Right ventricle myocardium superior (tissue), 1 donor: ENCODE measurements around the gene CCDC159. TPM values are rescaled to one million over a fixed set of nuclear protein-coding genes. Genes with fewer than 3 reads are reported as not detected.
A peak's percentile ranks its signal among the peaks of the same experiment; 100 is the strongest.
"Not testable (repeated sequence)": the region's sequence is repeated elsewhere in the genome, so short reads cannot be mapped to it uniquely, and the experiment has no call there.

Source experiments
- ATAC-seq: fragments of 200-7000 bp; cut with Tn5 transposase; one replicate; pipeline ENCODE4 v1.9.1; 2020; ENCODE audit warnings: mild to moderate bottlenecking; ENCODE audit not compliant: poor library complexity
- DNase-seq: peaks from one replicate; pipeline ENCODE4 v3.0.0-alpha.2; 2020
- intact Hi-C: fragments of 100-400 bp; cut with DNase I; formaldehyde crosslinking; loops from one replicate; pipeline ENCODE4 v1.11.2; 2022
- total RNA-seq: library from RNA; stranded (reverse); fragmentation: NEBNext Ultra II Directional; extraction: Animal tissue kit (Norgen Biotek cat#: 25700); gene quantifications from one replicate; pipeline ENCODE4 v1.2.1, GENCODE V29; 2021
- donor health status: DM: no; HTN: yes; CAD: no; lungs with severe emphysema.

CCDC159 gene
- total RNA-seq, 1 donor from 2014 or later = 18.8 TPM

GRCh38 chr19:11361771-11362731 is 15.7 kb downstream of the CCDC159 start:
- ATAC-seq (no peak), DNase-seq (no peak)
- intact Hi-C loops = no loop called here

DNA sequence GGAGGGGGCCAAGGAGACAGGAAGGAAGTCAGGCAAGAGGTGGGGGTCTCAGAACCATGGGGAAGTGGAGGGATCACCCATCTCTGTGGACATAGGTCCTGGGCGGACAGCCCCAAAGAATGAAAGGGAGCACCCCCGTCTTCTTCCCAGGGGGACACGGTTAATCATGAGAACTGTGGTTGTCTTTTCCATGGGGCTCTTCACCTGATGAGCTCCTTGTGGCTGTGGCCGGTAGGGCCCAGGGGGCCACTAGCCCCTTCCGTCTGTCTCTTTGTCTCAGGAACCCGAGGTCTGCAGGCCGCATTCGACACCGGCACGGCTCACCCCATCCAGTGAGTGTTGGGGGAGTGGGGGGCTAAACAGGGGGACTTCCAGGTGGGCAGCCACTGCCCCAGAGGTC is 17.6 kb downstream of the CCDC159 start:
- ATAC-seq (no peak), DNase-seq (no peak)
- intact Hi-C loops = no loop called here

DNA sequence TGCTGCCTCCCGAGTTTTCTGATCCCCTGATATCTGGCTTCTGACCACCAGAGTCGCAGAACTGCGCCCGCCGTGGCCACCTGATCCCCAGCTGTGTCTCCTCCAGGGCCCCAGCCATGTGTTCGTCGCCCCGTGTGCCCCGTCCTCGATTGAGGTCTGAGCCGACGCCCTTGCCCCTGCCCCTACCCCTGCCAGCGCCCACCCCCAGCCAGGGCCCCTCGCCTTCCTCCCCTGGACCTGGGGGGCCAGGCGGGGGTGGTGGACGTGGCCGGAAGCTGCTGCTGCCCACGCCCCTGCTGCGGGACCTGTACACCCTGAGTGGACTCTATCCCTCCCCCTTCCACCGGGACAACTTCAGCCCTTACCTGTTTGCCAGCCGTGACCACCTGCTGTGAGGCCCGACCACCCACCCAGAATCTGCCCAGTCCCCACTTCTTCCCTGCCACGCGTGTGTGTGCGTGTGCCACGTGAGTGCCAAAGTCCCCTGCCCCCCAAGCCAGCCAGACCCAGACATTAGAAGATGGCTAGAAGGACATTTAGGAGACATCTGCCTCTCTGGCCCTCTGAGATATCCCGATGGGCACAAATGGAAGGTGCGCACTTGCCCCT is 18.1 kb downstream of the CCDC159 start:
- intact Hi-C loops = no loop called here
- ATAC-seq = no peak
- no peak for DNase-seq

- DNase-seq (no peak), ATAC-seq (no peak)
- intact Hi-C loops = no loop called here
Observed at GRCh38 chr19:11364935-11365334, 18.6 kb downstream of the CCDC159 start.

- intact Hi-C loops = no loop called here
- ATAC-seq (no peak), DNase-seq (no peak)
Observed at GRCh38 chr19:11365557-11366117, 19.3 kb downstream of the CCDC159 start.

DNA sequence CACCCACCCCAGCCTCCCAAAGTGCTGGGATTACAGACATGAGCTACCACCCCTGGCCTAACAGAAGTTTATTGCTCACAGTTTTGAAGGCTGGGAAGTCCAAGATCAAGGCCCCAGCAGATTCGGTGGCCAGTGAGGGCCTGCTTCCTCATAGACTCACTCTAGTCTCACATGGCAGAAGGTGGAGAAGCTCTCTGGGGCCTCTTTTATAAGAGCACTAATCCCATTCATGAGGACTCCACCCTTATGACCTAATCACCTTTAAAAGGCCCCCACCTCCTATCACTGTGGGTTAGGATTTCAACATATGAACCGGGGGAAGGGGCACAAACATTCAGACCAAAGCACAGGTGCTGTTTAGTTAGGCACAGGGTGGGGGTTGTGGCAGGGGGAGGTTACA is 21.2 kb downstream of the CCDC159 start:
- ATAC-seq (no peak), DNase-seq (no peak)
- intact Hi-C loops = no loop called here

GRCh38 chr19:11370744-11371143 is 24.4 kb downstream of the CCDC159 start:
- DNase-seq (no peak), ATAC-seq (no peak)
- intact Hi-C loops = no loop called here

DNA sequence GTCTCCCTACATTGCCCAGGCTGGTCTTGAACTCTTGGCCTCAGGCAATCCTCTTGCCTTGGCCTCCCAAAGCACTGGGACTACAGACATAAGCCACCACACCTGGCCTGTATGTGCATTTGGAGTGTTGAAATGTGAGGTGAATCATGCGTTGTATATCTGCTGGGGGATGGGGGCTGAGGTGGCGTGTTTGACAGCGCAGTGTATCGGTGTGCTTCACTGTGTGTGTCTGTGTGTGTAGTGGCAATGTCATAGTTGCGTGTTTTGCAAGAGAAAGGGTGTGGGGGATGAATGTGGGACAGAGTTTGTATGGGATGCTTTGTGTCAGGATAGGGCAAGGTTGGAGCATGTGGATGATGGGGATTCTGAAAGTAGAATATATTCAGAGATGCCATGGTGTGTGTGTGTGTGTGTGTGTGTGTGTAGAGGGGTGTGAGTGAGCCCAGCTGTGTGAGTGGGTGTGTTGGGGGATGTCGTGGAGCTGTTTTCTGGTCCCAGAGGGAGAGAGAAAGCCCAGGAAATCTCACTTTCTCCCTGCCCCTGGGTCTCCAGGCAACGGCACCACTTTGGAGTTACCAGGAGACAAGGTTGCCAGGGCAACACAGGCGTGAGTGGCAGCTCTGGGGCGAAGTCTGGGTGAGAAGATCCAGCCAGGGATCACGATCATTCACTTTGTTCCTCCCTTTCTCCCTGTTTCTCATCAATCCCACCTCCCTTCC is 27.0 kb downstream of the CCDC159 start:
- DNase-seq (no peak), ATAC-seq (no peak)
- intact Hi-C loops = no loop called here

GRCh38 chr19:11373885-11374432 is 27.6 kb downstream of the CCDC159 start:
- intact Hi-C loops = no loop called here
- no peak for ATAC-seq
- DNase-seq = no peak

DNA sequence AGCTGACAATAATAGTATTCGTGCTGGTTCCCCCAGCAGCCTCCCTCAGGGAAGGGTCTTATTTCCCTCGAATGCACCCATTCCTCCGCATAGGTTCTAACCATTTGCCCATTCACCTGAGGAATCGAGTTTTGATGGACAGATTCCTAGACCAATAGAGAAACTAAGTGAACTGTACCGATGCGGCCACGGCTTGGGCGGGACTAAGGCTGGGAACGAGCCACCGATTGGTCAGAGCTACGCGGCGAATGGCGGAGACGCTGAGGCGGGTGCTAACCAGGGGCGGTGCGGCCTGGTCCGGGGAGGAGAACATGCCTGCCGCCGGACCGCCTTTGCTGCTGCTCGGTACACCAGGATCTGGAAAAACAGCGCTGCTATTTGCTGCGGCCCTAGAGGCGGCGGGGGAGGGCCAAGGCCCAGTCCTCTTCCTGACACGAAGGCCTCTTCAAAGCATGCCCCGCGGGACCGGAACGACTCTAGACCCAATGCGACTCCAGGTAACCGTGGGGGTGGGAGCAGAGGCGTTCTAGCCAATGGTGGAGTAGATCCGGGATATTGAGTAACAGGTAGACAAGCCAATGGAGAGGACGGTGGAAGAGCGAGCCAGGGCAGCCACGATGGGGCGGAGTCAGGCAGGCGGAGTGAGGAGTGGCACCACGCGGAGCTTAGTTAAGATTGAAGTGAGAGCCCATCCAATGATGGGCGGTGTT is 28.3 kb downstream of the CCDC159 start, which contains the start of gene SWSAP1:
SWSAP1 (plus strand) TSS at position 234 of the 710 bp plus-strand sequence; CDS start at position 249, 15 bp downstream.
- DNase-seq = peak; percentile 99
- ATAC-seq = peak; percentile 95
- intact Hi-C loops = no loop called here

GRCh38 chr19:11375143-11375948 is 29.0 kb downstream of the CCDC159 start:
- ATAC-seq = peak; percentile 7
- intact Hi-C loops = no loop called here

DNA sequence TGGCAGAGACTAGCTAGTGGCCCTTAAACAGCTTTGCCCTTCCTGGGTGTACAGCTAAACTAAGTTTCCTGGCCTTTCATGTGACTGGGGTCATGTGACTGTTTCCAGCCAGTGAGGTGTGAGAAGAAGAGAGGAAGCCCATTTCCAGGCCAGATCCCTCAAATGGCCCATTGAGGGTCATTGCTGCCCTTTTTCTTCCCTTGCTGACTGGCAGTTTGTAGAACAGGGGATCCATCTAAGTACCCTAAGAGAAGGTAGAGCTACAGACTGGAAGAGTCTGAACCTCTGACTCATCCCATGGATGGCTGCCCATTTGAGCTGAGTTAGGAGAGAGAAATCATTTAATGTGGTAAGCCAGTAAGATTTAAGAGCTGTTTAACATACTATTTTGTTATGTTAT is 30.9 kb downstream of the CCDC159 start:
- ATAC-seq (no peak), DNase-seq (no peak)
- intact Hi-C loops = no loop called here

More at GRCh38 chr19:11375143-11375948, 29.0 kb downstream of the CCDC159 start:
- DNase-seq = peak; percentile 76

- intact Hi-C loops = no loop called here
- DNase-seq (no peak), ATAC-seq (no peak)
Observed at GRCh38 chr19:11377756-11378155, 31.4 kb downstream of the CCDC159 start.

GRCh38 chr19:11378319-11379189 is 32.2 kb downstream of the CCDC159 start:
- intact Hi-C loops = no loop called here
- DNase-seq (peak; percentile 71), ATAC-seq (no peak)

GRCh38 chr19:11379269-11379845 is 33.0 kb downstream of the CCDC159 start:
- intact Hi-C loops, ATAC-seq, DNase-seq: not testable (repeated sequence)

DNA sequence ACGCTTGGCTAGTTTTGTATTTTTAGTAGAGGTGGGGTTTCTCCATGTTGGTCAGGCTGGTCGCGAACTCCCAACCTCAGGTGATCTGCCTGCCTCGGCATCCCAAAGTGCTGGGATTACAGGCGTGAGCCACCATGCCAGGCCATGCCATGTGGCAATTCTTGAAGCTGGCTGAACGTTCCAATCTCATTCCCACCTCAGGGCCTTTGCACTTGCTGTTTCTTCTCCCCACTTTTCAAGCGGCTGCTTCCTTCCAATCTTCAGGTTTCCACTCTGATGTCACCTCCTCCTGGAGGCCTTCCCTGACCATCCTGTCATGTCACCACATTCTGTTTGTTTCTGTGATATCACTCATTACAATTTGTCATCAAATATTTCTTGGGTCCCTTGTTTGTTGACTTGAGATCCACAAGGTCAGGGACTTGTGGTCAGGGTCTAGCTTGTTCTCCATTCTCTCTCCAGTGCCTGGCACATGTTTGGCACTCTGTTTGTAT is 33.6 kb downstream of the CCDC159 start:
- ATAC-seq (no peak), DNase-seq (no peak)
- intact Hi-C loops = loop anchor here (10.0 kb wide), 2 partner anchors 55 to 85 kb away; partner anchors contain the start of genes ODAD3, PRKCSH and TSPAN16
